A549 (cell line): ENCODE data around the gene HACD1.

Source experiments
- CEBPB ChIP-seq, 2 experiments: fragments of >200 bp in 1 of 2; sonication (Bioruptor Twin) in 1 of 2; formaldehyde crosslinking in 1 of 2; IDR thresholded peaks; 2 replicates each; pipeline ENCODE4 v1.6.1; 2012 to 2016
- EP300 ChIP-seq, 2 experiments: fragments of >200 bp; sonication (Bioruptor Twin); formaldehyde crosslinking; IDR thresholded peaks; 2 replicates in 1 of 2; 3 replicates in 1 of 2; pipeline ENCODE4 v1.6.1; 2016 to 2017
- FOSL2 ChIP-seq, 2 experiments: fragments of 450-650 bp in 1 of 2; fragments of >200 bp in 1 of 2; sonication (Bioruptor Twin) in 1 of 2; formaldehyde crosslinking; IDR thresholded peaks; 2 replicates each; pipeline versions ENCODE4 v1.5.0 to v1.6.1; 2016 to 2020; ENCODE audit warnings: mild to moderate bottlenecking in 1 of 2, moderate library complexity in 1 of 2
- KDM1A ChIP-seq: fragments of 200-600 bp; sonication (generic); IDR thresholded peaks from 2 replicates; pipeline ENCODE4 v1.6.1; 2016; ENCODE audit warnings: low read depth, mild to moderate bottlenecking
- MAFK ChIP-seq: fragments of 450-650 bp; IDR thresholded peaks from 2 replicates; pipeline ENCODE4 v1.6.1; 2014; ENCODE audit not compliant: partially characterized antibody
- POLR2A ChIP-seq: IDR thresholded peaks from 2 replicates; pipeline ENCODE4 v1.6.1; 2012; ENCODE audit warnings: mild to moderate bottlenecking, low read length
- RNF2 ChIP-seq: fragments of 200-600 bp; sonication (generic); IDR thresholded peaks from 2 replicates; pipeline ENCODE4 v1.6.1; 2016; ENCODE audit warnings: low read depth, mild to moderate bottlenecking, antibody characterized with exemption, moderate library complexity, borderline replicate concordance
- SMC3 ChIP-seq: fragments of >200 bp; sonication (Bioruptor Twin); formaldehyde crosslinking; IDR thresholded peaks from 3 replicates; pipeline ENCODE4 v1.6.1; 2018; ENCODE audit warnings: inconsistent platforms
- SREBF2 ChIP-seq: fragments of 450-650 bp; IDR thresholded peaks from 2 replicates; pipeline ENCODE4 v1.6.1; 2014; ENCODE audit warnings: mild to moderate bottlenecking, moderate library complexity
- TF ChIP-seq, protein P1 (sequence below): fragments of >200 bp; sonication (Bioruptor Twin); formaldehyde crosslinking; IDR thresholded peaks from 3 replicates; pipeline ENCODE4 v1.5.1; 2016
- TF ChIP-seq, protein P2 (sequence below): fragments of 150-350 bp; IDR thresholded peaks from 2 replicates; pipeline ENCODE4 v1.6.1; 2014; ENCODE audit warnings: low read depth, mild to moderate bottlenecking, low read length
- TF ChIP-seq, protein P3 (sequence below): fragments of 450-650 bp; IDR thresholded peaks from 2 replicates; pipeline ENCODE4 v1.6.1; 2014; ENCODE audit warnings: antibody characterized with exemption
- TF ChIP-seq, protein P4 (sequence below): fragments of 200-600 bp; sonication (generic); IDR thresholded peaks from 2 replicates; pipeline ENCODE4 v1.6.1; 2016; ENCODE audit warnings: antibody characterized with exemption, mild to moderate bottlenecking, moderate library complexity
- TF ChIP-seq, protein P5 (sequence below): fragments of 250-450 bp; sonication (Bioruptor Pico); IDR thresholded peaks from 2 replicates; pipeline ENCODE4 v1.5.0; 2021; ENCODE audit warnings: mild to moderate bottlenecking, moderate library complexity, borderline replicate concordance

DNA sequence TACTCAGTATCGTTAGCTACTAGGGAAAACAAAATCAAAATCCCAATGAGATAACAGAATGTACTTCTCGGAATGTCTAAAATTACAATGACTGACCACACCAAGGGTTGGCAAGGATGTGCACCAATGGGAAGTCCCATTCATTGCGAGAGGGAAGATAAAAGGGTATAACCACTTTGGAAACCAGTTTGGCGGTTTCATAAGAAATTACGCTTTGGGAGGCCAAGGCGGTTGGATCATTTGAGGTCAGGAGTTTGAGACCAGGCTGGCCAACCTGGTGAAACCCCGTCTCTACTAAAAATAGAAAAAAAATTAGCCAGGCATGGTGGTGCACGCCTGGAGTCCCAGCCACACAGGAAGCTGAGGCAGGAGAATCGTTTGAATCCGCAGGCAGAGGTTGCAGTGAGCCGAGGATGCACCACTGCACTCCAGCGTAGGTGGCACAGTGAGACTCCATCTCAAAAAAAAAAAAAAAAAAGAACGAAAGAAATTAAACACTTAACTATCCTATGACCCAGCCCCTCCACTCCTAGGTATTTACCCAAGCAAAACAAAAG is 7.6 kb downstream of the HACD1 start:
- TF ChIP-seq POLR2A = no peak
- TF ChIP-seq, protein P1, sequence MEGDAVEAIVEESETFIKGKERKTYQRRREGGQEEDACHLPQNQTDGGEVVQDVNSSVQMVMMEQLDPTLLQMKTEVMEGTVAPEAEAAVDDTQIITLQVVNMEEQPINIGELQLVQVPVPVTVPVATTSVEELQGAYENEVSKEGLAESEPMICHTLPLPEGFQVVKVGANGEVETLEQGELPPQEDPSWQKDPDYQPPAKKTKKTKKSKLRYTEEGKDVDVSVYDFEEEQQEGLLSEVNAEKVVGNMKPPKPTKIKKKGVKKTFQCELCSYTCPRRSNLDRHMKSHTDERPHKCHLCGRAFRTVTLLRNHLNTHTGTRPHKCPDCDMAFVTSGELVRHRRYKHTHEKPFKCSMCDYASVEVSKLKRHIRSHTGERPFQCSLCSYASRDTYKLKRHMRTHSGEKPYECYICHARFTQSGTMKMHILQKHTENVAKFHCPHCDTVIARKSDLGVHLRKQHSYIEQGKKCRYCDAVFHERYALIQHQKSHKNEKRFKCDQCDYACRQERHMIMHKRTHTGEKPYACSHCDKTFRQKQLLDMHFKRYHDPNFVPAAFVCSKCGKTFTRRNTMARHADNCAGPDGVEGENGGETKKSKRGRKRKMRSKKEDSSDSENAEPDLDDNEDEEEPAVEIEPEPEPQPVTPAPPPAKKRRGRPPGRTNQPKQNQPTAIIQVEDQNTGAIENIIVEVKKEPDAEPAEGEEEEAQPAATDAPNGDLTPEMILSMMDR = no peak
- no peak for TF ChIP-seq SMC3
- TF ChIP-seq FOSL2 (IDR thresholded peaks at IDR 0.05) = no peak
- TF ChIP-seq FOSL2 (CRISPR knock-in tag; IDR thresholded peaks at IDR 0.05) = no peak
- TF ChIP-seq, protein P2, sequence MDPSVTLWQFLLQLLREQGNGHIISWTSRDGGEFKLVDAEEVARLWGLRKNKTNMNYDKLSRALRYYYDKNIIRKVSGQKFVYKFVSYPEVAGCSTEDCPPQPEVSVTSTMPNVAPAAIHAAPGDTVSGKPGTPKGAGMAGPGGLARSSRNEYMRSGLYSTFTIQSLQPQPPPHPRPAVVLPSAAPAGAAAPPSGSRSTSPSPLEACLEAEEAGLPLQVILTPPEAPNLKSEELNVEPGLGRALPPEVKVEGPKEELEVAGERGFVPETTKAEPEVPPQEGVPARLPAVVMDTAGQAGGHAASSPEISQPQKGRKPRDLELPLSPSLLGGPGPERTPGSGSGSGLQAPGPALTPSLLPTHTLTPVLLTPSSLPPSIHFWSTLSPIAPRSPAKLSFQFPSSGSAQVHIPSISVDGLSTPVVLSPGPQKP = no peak
- no peak for TF ChIP-seq EP300 (IDR thresholded peaks at IDR 0.05)
- no peak for TF ChIP-seq RNF2
- TF ChIP-seq MAFK = no peak
- TF ChIP-seq, protein P3, sequence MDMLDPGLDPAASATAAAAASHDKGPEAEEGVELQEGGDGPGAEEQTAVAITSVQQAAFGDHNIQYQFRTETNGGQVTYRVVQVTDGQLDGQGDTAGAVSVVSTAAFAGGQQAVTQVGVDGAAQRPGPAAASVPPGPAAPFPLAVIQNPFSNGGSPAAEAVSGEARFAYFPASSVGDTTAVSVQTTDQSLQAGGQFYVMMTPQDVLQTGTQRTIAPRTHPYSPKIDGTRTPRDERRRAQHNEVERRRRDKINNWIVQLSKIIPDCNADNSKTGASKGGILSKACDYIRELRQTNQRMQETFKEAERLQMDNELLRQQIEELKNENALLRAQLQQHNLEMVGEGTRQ = no peak
- TF ChIP-seq SREBF2 = no peak
- TF ChIP-seq CEBPB (IDR thresholded peaks at IDR 0.05) = no peak
- TF ChIP-seq, protein P4, sequence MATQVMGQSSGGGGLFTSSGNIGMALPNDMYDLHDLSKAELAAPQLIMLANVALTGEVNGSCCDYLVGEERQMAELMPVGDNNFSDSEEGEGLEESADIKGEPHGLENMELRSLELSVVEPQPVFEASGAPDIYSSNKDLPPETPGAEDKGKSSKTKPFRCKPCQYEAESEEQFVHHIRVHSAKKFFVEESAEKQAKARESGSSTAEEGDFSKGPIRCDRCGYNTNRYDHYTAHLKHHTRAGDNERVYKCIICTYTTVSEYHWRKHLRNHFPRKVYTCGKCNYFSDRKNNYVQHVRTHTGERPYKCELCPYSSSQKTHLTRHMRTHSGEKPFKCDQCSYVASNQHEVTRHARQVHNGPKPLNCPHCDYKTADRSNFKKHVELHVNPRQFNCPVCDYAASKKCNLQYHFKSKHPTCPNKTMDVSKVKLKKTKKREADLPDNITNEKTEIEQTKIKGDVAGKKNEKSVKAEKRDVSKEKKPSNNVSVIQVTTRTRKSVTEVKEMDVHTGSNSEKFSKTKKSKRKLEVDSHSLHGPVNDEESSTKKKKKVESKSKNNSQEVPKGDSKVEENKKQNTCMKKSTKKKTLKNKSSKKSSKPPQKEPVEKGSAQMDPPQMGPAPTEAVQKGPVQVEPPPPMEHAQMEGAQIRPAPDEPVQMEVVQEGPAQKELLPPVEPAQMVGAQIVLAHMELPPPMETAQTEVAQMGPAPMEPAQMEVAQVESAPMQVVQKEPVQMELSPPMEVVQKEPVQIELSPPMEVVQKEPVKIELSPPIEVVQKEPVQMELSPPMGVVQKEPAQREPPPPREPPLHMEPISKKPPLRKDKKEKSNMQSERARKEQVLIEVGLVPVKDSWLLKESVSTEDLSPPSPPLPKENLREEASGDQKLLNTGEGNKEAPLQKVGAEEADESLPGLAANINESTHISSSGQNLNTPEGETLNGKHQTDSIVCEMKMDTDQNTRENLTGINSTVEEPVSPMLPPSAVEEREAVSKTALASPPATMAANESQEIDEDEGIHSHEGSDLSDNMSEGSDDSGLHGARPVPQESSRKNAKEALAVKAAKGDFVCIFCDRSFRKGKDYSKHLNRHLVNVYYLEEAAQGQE = no peak
- no peak for TF ChIP-seq KDM1A
- TF ChIP-seq, protein P5, sequence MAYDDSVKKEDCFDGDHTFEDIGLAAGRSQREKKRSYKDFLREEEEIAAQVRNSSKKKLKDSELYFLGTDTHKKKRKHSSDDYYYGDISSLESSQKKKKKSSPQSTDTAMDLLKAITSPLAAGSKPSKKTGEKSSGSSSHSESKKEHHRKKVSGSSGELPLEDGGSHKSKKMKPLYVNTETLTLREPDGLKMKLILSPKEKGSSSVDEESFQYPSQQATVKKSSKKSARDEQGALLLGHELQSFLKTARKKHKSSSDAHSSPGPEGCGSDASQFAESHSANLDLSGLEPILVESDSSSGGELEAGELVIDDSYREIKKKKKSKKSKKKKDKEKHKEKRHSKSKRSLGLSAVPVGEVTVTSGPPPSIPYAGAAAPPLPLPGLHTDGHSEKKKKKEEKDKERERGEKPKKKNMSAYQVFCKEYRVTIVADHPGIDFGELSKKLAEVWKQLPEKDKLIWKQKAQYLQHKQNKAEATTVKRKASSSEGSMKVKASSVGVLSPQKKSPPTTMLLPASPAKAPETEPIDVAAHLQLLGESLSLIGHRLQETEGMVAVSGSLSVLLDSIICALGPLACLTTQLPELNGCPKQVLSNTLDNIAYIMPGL (CRISPR knock-in tag) = no peak
